GM12872 (cell line): ENCODE data around the gene UBR4.

ENCODE experiments used
- TF ChIP-seq, protein P1 (sequence below): IDR thresholded peaks from 3 replicates; pipeline ENCODE4 v1.5.1; 2011; ENCODE audit warnings: low read depth, mild to moderate bottlenecking, low read length, moderate library complexity; ENCODE audit not compliant: insufficient read depth

Gene UBR4

DNA sequence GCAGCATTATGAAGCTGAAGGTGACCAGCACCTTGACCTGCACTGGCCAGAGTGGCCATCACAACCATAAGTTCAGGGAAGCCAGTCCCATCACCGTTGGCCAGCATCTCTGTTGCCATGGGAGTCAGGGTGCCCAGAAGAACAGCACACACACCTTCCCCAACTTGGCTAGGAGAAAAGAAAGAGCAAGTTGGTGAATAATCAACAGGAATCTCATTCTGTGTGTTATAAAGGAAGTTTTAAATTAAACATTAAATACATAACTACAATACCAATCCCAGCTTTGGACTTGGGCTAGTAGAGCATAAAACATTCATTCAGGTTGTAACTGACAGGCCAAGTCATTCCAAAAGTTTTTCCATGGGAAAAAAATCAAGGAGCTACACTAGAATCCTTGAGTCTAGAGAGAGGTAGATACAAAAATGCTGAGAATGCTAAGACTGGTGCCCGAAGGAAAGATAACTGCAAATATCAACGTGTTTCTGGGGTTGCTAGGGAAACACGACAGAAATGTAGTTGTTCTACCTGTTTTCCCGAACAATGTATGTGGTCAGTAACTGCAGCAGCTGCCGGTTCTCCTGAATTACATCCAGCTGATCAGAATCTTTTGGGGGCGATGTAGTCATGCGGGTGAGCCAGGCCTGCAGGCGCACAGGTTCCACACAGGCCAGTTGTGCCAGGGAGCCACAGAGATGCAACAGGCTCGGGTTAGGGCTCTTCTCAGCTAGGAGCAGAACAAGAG lies 45.6 kb downstream of the UBR4 start:
- TF ChIP-seq, protein P1, sequence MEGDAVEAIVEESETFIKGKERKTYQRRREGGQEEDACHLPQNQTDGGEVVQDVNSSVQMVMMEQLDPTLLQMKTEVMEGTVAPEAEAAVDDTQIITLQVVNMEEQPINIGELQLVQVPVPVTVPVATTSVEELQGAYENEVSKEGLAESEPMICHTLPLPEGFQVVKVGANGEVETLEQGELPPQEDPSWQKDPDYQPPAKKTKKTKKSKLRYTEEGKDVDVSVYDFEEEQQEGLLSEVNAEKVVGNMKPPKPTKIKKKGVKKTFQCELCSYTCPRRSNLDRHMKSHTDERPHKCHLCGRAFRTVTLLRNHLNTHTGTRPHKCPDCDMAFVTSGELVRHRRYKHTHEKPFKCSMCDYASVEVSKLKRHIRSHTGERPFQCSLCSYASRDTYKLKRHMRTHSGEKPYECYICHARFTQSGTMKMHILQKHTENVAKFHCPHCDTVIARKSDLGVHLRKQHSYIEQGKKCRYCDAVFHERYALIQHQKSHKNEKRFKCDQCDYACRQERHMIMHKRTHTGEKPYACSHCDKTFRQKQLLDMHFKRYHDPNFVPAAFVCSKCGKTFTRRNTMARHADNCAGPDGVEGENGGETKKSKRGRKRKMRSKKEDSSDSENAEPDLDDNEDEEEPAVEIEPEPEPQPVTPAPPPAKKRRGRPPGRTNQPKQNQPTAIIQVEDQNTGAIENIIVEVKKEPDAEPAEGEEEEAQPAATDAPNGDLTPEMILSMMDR = no peak

DNA sequence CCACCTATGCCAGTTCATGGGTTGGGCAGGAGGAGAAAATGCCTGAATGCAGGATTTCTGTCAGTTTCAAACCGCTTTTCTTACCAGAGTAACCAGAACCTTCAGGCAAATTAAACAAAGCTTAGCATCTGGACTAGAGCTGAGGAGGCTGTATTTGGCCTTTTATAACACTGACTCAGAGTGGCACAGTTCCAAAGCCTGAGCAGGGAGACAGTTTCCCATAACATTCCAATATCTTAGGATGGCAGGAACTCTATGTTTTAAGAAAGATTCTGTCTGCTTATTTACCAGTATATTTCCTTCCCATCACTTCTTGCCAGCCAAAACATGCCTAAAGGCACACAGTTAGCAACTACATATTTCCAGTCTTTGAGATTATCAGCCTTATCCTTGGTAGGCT lies 46.8 kb downstream of the UBR4 start:
- TF ChIP-seq, protein P1 = no peak

DNA sequence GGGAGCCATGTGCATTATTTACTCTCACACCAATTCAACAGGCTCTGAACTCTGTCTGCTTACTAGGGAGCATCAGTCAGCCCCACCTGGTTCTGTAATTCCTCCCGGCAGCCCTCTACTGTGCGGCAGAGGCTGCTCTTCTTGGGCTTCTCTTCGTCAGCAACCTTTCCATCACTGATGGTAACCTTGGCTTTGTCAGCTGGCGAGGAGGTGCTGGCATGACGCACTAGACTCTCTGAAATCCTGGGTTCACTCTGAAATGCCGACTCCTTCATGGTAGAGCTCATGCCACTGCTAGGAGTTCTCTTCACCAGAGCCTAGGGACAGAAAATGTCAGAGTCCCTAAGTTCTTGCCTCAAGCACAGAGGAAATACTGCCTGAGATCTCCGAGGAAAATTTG lies 49.2 kb downstream of the UBR4 start:
- TF ChIP-seq, protein P1 = no peak

DNA sequence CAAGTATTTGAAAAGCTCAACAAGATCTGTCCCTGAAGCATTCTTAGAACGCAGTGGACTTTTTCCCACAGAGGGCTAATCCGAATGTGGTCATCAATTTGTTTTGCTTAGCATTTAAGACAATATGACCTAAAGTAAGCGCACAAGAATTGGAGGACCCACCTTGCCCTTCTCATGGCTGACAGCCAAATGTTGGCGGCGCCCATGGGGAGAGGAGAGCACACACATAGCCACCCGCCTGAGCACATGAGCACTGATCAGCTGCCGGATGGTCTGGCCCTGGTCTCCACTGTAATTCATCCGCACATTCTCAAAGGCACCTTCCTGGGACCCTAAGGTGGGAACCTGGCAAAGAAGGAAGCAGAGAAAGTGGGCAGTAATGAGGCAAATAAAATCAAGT lies 52.4 kb downstream of the UBR4 start:
- TF ChIP-seq, protein P1 = no peak

DNA sequence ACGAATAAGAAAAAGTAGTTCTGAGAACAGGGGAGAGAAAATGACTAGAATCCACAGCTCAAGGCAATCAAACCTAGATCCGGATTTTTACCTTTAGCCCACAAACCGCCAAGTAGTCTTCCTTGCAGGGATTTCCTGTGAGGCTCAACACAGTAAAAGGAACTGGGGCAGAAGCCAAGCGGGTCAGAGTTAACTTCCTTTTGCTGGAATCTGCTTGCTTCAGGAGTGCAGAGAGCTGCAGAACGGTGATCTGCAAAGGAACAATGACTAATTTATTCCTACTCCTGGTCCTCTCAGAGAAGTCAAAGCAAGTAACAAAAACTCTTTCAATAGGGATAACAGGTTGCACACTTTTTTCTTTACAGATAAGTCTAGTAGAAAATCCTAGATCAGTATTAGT lies 53.4 kb downstream of the UBR4 start:
- TF ChIP-seq, protein P1 = no peak

DNA sequence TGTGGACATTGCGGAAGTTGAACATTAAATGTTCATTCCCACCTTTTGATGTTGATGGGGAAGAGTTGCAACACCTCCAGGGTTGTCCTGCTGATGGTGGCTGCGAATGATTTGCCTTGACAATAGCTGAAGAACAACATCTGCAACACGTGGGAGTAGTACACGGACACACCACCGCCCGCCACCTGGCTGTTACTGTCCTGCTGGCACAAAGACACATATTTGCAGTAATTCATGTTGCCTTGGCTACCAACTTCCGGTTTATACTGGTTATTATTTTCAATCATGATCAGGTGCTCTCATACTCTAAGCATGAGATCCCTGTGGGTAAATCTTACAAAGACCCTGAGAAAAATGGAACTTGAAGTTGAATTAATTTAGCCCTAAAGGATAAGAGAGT lies 55.2 kb downstream of the UBR4 start:
- TF ChIP-seq, protein P1 = no peak

DNA sequence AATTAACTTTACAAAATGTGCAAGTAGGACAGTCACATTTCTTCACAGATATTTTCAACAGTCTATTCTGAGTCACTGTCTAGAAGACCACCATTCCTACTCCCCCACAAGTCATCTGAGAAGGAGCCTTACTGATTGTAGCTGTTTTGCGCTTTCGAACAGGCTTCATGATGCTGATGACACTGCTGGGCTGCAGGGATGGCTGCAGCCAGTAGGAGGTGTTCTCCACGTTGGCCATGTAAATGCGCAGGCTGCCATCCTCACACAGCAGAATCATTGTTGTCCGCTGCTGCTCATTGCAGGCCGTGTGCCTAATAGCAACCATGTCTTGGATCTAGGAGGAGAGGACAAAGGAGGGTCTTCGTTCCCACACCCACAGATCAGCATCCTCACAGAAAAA lies 56.9 kb downstream of the UBR4 start:
- TF ChIP-seq, protein P1 = 0 out of 3 replicates have a peak, but pooled peaks have one; percentile 10
